ENCODE results near the gene ARMCX6. TPM values are rescaled to one million over a fixed set of nuclear protein-coding genes. Genes with fewer than 3 reads are reported as not detected.
"Not testable (repeated sequence)": the region's sequence is repeated elsewhere in the genome, so short reads cannot be mapped to it uniquely, and the experiment has no call there.

Gene ARMCX6
- 30.0 TPM for total RNA-seq

GRCh38 chrX:101617211-101618191 lies at the start of gene ARMCX6:
TSS of gene ARMCX6 (minus strand) at chrX:101618000. CDS start at chrX:101616620, 1,380 bp downstream.
- DNase-seq: peak; percentile 57

- DNase-seq: peak; percentile 38
These were observed 41.8 kb upstream of the ARMCX6 start, which contains the start of gene ARMCX2 for GRCh38 chrX:101659601-101660063. TSS of gene ARMCX2 (minus strand) at chrX:101659850. CDS start at chrX:101657588, 2,262 bp downstream.

GRCh38 chrX:101658661-101659491 lies 41.1 kb upstream of the ARMCX6 start:
- DNase-seq: peak; percentile 5

GRCh38 chrX:101657495-101657894 lies 39.7 kb upstream of the ARMCX6 start:
- DNase-seq: no peak

GRCh38 chrX:101656817-101657216 lies 39.0 kb upstream of the ARMCX6 start:
- DNase-seq: no peak

- no peak for DNase-seq
These were observed 37.7 kb upstream of the ARMCX6 start for GRCh38 chrX:101655534-101655933.

- DNase-seq: not testable (repeated sequence)
These were observed 29.9 kb upstream of the ARMCX6 start for GRCh38 chrX:101647716-101648115.

- DNase-seq: no peak
These were observed 24.3 kb upstream of the ARMCX6 start for GRCh38 chrX:101642093-101642492.

- DNase-seq: no peak
These were observed 21.8 kb upstream of the ARMCX6 start for GRCh38 chrX:101639583-101639982.

GRCh38 chrX:101619364-101619763 lies 1.6 kb upstream of the ARMCX6 start:
- DNase-seq: no peak

- DNase-seq: no peak
These were observed 12.1 kb downstream of the ARMCX6 start for GRCh38 chrX:101605728-101606127.

GRCh38 chrX:101605146-101605545 lies 12.7 kb downstream of the ARMCX6 start:
- DNase-seq: no peak

- peak; percentile 62 for DNase-seq
These were observed 15.7 kb downstream of the ARMCX6 start for GRCh38 chrX:101602077-101602476.

- not testable (repeated sequence) for DNase-seq
These were observed 18.2 kb downstream of the ARMCX6 start for GRCh38 chrX:101599592-101599991.

GRCh38 chrX:101595739-101596419 lies 21.9 kb downstream of the ARMCX6 start:
- no peak for DNase-seq

Small RNA genes within 50 kb of the gene (small RNA-seq; reads per million reads assigned to genes)
- not detected for gene RNU6-30P (ENCODE audit: low replicate concordance)

Other genes starting within 250 kb of the ARMCX6 start
- 8.2 TPM for gene BTK, start 231.8 kb downstream of the ARMCX6 start, total RNA-seq
- gene RPL36A, start 227.0 kb downstream of the ARMCX6 start, total RNA-seq: 432 TPM
- 18.5 TPM for gene GLA, start 210.1 kb downstream of the ARMCX6 start, total RNA-seq
- gene HNRNPH2, start 209.8 kb downstream of the ARMCX6 start, total RNA-seq: 68.6 TPM
- gene ARMCX4, start 132.5 kb downstream of the ARMCX6 start, total RNA-seq: 13.5 TPM
- 60.7 TPM for gene ARMCX1, start 67.5 kb downstream of the ARMCX6 start, total RNA-seq
- gene ARMCX3, start 5.2 kb upstream of the ARMCX6 start, total RNA-seq: 66.8 TPM
- gene ARMCX2, start 41.9 kb upstream of the ARMCX6 start, total RNA-seq: 40.1 TPM